DOHH2 (cell line): Measurements from ENCODE around the gene CACNA2D3.

Experiments
- EZH2phosphoT487 ChIP-seq: fragments of 200-600 bp; sonication (generic); IDR thresholded peaks from 2 replicates; pipeline ENCODE4 v1.6.1; 2017; ENCODE audit warnings: borderline replicate concordance, mild to moderate bottlenecking, antibody characterized with exemption, low read length, moderate library complexity, mixed read lengths
- TF ChIP-seq, protein P1 (sequence below): fragments of 200-600 bp; sonication (generic); IDR thresholded peaks from one replicate; pipeline ENCODE4 v1.5.1; 2014; ENCODE audit warnings: antibody characterized with exemption, mild to moderate bottlenecking, low read depth, low read length; ENCODE audit not compliant: poor library complexity, severe bottlenecking

DNA sequence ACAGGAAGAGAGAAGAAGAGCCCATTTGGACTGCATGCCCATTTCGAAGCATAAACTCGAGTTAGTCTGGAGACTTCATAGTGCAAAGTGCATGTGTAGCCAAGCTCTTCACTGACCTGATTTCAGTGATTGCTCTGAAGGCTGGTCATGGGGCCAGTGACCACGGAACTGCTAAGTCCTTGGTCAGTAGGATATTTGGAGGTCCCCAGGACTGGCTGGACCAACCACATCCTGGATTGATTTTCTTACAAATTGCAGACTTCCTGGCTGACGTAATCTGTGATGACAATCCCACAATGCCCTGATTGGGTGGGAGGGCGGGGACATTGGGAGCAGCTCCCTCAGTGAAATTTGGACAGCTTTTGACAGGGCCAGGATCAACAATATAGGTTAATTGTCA, 233.4 kb downstream of the CACNA2D3 start:
- TF ChIP-seq, protein P1, sequence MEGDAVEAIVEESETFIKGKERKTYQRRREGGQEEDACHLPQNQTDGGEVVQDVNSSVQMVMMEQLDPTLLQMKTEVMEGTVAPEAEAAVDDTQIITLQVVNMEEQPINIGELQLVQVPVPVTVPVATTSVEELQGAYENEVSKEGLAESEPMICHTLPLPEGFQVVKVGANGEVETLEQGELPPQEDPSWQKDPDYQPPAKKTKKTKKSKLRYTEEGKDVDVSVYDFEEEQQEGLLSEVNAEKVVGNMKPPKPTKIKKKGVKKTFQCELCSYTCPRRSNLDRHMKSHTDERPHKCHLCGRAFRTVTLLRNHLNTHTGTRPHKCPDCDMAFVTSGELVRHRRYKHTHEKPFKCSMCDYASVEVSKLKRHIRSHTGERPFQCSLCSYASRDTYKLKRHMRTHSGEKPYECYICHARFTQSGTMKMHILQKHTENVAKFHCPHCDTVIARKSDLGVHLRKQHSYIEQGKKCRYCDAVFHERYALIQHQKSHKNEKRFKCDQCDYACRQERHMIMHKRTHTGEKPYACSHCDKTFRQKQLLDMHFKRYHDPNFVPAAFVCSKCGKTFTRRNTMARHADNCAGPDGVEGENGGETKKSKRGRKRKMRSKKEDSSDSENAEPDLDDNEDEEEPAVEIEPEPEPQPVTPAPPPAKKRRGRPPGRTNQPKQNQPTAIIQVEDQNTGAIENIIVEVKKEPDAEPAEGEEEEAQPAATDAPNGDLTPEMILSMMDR = no peak
- TF ChIP-seq EZH2phosphoT487 = no peak
